ENCODE data around the gene INHBE. TPM values are rescaled to one million over a fixed set of nuclear protein-coding genes. Genes with fewer than 3 reads are reported as not detected.

Gene INHBE
- total and polyA plus RNA-seq, 2 of the 8 experiments (the other 6 are each of a cell fraction or from before 2014, with no cell fraction given): 10.2 to 18.8 TPM

- TF ChIP-seq SUZ12 (IDR thresholded peaks at IDR 0.05; ENCODE audit: low read length) (no peak), CBX8 (IDR thresholded peaks at IDR 0.05; ENCODE audit: borderline replicate concordance, low read depth, low read length) (no peak), RAD21 (IDR thresholded peaks at IDR 0.05 in 1 of 2, conservative IDR thresholded peaks at IDR 0.05 in 1 of 2; ENCODE audit: low read depth in 2 of 2, low read length in 2 of 2) (no peak), MAX (IDR thresholded peaks at IDR 0.05) (no peak)
- TF ChIP-seq, protein P1, sequence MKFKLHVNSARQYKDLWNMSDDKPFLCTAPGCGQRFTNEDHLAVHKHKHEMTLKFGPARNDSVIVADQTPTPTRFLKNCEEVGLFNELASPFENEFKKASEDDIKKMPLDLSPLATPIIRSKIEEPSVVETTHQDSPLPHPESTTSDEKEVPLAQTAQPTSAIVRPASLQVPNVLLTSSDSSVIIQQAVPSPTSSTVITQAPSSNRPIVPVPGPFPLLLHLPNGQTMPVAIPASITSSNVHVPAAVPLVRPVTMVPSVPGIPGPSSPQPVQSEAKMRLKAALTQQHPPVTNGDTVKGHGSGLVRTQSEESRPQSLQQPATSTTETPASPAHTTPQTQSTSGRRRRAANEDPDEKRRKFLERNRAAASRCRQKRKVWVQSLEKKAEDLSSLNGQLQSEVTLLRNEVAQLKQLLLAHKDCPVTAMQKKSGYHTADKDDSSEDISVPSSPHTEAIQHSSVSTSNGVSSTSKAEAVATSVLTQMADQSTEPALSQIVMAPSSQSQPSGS (IDR thresholded peaks at IDR 0.05; ENCODE audit: low read length): no peak
- TF ChIP-seq, protein P2, sequence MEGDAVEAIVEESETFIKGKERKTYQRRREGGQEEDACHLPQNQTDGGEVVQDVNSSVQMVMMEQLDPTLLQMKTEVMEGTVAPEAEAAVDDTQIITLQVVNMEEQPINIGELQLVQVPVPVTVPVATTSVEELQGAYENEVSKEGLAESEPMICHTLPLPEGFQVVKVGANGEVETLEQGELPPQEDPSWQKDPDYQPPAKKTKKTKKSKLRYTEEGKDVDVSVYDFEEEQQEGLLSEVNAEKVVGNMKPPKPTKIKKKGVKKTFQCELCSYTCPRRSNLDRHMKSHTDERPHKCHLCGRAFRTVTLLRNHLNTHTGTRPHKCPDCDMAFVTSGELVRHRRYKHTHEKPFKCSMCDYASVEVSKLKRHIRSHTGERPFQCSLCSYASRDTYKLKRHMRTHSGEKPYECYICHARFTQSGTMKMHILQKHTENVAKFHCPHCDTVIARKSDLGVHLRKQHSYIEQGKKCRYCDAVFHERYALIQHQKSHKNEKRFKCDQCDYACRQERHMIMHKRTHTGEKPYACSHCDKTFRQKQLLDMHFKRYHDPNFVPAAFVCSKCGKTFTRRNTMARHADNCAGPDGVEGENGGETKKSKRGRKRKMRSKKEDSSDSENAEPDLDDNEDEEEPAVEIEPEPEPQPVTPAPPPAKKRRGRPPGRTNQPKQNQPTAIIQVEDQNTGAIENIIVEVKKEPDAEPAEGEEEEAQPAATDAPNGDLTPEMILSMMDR (IDR thresholded peaks at IDR 0.05; ENCODE audit: control extremely low read depth in 1 of 3, insufficient read depth in 1 of 3, low read depth in 1 of 3, low read length in 3 of 3): no peak
Observed at GRCh38 chr12:57419495-57419894, 35.6 kb upstream of the INHBE start (continued).
